Measurements from ENCODE around the gene DHX40. TPM values are rescaled to one million over a fixed set of nuclear protein-coding genes. Genes with fewer than 3 reads are reported as not detected.
A peak's percentile ranks its signal among the peaks of the same experiment; 100 is the strongest.

Gene DHX40
- total and polyA plus RNA-seq, 4 experiments from 2014 or later = 19.9 to 29.9 (median 26.3) TPM

DNA sequence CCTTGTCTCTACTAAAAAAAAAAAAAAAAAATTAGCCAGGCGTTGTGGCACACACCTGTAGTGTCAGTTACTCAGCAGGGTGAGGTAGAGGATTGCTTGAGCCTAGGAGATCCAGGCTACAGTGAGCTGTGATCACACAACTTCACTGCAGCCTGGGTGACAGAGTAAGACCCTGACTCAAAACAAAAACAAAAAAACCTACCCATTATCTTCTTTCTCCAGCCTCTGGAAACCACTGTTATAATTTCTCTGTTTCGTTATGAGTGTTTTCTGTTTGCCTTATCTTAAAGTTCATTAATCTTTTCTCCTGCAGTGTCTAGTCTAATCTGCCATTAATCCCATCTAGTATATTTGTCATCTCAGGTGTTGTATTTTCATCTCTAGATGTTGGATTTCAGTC is 35.7 kb downstream of the DHX40 start:
- CTCF ChIA-PET (ENCODE audit: partially characterized antibody) = no interaction called here
- Histone ChIP-seq H3K4me1 (ENCODE audit: insufficient read depth, low read length) (no peaks in the 10 kb centered on the region), H3K4me3 (ENCODE audit: low read length in 2 of 2) (no peak overlapping the region), H3K36me3 (ENCODE audit: insufficient read depth, low read length) (peaks cover 5% of the 10 kb centered on the region), H3K27ac (ENCODE audit: low read depth, low read length) (no peak overlapping the region), H3K27me3 (ENCODE audit: insufficient read depth, low read length) (no peaks in the 10 kb centered on the region), H3K9me3 (ENCODE audit: control insufficient read depth in 1 of 2, low read length in 2 of 2) (no peaks in the 10 kb centered on the region)
- peaks cover 44 to 46% of the 10 kb centered on the region in 2 donors for H3K36me3 Mint-ChIP-seq
- no peak overlapping the region for H3K4me3 Mint-ChIP-seq
- peak overlapping the region in 2 of 7 donors; percentile 43 to 54 for H3K27ac Mint-ChIP-seq
- no peaks in the 10 kb centered on the region for H3K9me3 Mint-ChIP-seq
- POLR2A ChIA-PET (ENCODE audit: partially characterized antibody) = interaction anchor here (1.4 kb wide), 1 partner anchor 18 kb away, joined by 3 read pairs; no protein-coding TSS in a partner anchor
- no peaks in the 10 kb centered on the region for H3K27me3 Mint-ChIP-seq
- no peak for DNase-seq
- intact Hi-C loops (cut with micrococcal nuclease) = no loop called here
- H3K4me1 Mint-ChIP-seq = peaks cover 0 to 4% (median 0%) of the 10 kb centered on the region in 4 donors

DNA sequence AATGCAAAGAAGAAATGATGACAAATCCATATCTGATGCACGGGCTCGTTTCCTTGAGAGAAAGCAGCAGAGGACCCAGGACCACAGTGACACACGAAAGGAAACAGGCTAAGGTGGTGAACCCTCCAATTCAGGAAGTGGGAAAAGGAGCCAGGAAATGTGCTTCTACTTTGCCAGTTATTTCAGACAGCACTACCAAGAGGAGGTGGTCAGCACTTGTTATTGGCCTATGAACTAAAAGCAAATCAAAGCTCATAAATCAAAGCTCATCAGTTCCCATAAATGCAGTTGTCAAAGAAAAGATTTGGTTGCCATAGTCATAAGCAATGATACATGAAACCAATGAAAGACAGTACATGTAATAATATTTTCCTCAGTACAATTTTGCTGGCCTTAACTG is 41.7 kb downstream of the DHX40 start:
- Histone ChIP-seq H3K9me3 (ENCODE audit: control insufficient read depth in 1 of 2, low read length in 2 of 2) (no peaks in the 10 kb centered on the region), H3K4me3 (ENCODE audit: low read length in 2 of 2) (no peak overlapping the region), H3K27me3 (ENCODE audit: insufficient read depth, low read length) (no peaks in the 10 kb centered on the region), H3K4me1 (ENCODE audit: insufficient read depth, low read length) (no peaks in the 10 kb centered on the region), H3K27ac (ENCODE audit: low read depth, low read length) (no peak overlapping the region), H3K36me3 (ENCODE audit: insufficient read depth, low read length) (peaks cover 14% of the 10 kb centered on the region)
- H3K36me3 Mint-ChIP-seq = peaks cover 53 to 62% of the 10 kb centered on the region in 2 donors
- POLR2A ChIA-PET (ENCODE audit: partially characterized antibody) = no interaction called here
- CTCF ChIA-PET (ENCODE audit: partially characterized antibody) = interaction anchor here (0.8 to 1.4 kb wide), 3 partner anchors 30 to 293 kb away, joined by 3 to 6 read pairs (median 3); no protein-coding TSS in a partner anchor
- no peak overlapping the region for H3K4me3 Mint-ChIP-seq
- H3K9me3 Mint-ChIP-seq = no peaks in the 10 kb centered on the region
- no peaks in the 10 kb centered on the region for H3K27me3 Mint-ChIP-seq
- DNase-seq = no peak
- intact Hi-C loops (cut with micrococcal nuclease) = no loop called here
- peak overlapping the region in 2 of 7 donors; percentile 21 to 41 for H3K27ac Mint-ChIP-seq
- peaks cover 0 to 4% (median 0%) of the 10 kb centered on the region in 4 donors for H3K4me1 Mint-ChIP-seq

GRCh38 chr17:59607817-59608403 is 42.5 kb downstream of the DHX40 start:
- intact Hi-C loops (cut with micrococcal nuclease) = no loop called here
- CTCF ChIA-PET (ENCODE audit: partially characterized antibody) = interaction anchor here (0.8 to 1.4 kb wide), 2 partner anchors 34 to 294 kb away, joined by 3 to 6 read pairs; no protein-coding TSS in a partner anchor
- peaks cover 0 to 1% (median 0%) of the 10 kb centered on the region in 4 donors for H3K4me1 Mint-ChIP-seq
- peaks cover 45 to 56% of the 10 kb centered on the region in 2 donors for H3K36me3 Mint-ChIP-seq
- Histone ChIP-seq H3K4me1 (ENCODE audit: insufficient read depth, low read length) (no peaks in the 10 kb centered on the region), H3K27ac (ENCODE audit: low read depth, low read length) (no peak overlapping the region), H3K9me3 (ENCODE audit: control insufficient read depth in 1 of 2, low read length in 2 of 2) (no peaks in the 10 kb centered on the region), H3K36me3 (ENCODE audit: insufficient read depth, low read length) (peaks cover 14% of the 10 kb centered on the region), H3K27me3 (ENCODE audit: insufficient read depth, low read length) (no peaks in the 10 kb centered on the region), H3K4me3 (ENCODE audit: low read length in 2 of 2) (no peak overlapping the region)
- no peak overlapping the region for H3K27ac Mint-ChIP-seq
- no peaks in the 10 kb centered on the region for H3K9me3 Mint-ChIP-seq
- DNase-seq = peak in 3 of 5 donors; percentile 7 to 50 (median 11)
- POLR2A ChIA-PET (ENCODE audit: partially characterized antibody) = interaction anchor here (1.1 kb wide), 1 partner anchor 11 kb away, joined by 3 read pairs; no protein-coding TSS in a partner anchor
- H3K4me3 Mint-ChIP-seq = no peak overlapping the region
- no peaks in the 10 kb centered on the region for H3K27me3 Mint-ChIP-seq

GRCh38 chr17:59611503-59611902 is 46.1 kb downstream of the DHX40 start:
- POLR2A ChIA-PET (ENCODE audit: partially characterized antibody) = interaction anchor here (1.3 kb wide), 2 partner anchors 9 to 241 kb away, joined by 3 to 4 read pairs; no protein-coding TSS in a partner anchor

DNA sequence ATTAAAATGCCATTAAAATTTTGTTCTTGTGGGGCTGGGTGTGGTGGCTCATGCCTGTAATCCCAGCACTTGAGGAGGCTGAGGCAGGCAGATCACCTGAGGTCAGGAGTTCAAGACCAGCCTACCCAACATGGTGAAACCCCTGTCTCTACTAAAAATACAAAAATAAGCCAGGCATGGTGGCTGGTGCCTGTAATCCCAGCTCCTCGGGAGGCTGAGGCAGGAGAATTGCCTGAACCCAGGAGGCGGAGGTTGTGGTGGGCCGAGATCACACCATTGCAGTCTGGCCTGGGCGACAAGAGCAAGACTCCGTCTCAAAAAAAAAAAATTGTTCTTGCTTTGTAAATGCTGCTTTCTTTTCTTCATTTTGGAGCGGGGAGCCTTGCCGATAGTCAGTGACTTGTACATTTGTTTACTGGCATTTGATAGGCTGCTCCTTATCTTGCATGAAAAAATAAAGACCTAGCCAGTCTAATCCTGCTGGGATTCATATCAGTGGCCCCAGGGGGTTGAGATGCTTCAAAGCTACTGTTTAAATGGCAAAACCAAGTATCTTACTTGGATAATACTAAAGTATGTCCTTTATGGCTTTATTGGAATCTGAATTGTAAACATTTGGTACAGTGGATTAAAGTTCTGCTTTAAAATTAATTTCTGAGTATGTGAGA is 51.0 kb downstream of the DHX40 start:
- Mint-ChIP-seq H3K4me3 (no peak overlapping the region), H3K27me3 (no peaks in the 10 kb centered on the region), H3K9me3 (peaks cover 0 to 5% (median 0%) of the 10 kb centered on the region in 8 donors), H3K27ac (peak overlapping the region in 4 of 7 donors; percentile 19 to 99 (median 62)), H3K4me1 (peaks cover 10 to 38% (median 20%) of the 10 kb centered on the region in 4 donors), H3K36me3 (peaks cover 0 to 24% of the 10 kb centered on the region in 2 donors)
- ChIA-PET CTCF (ENCODE audit: partially characterized antibody) (no interaction called here), POLR2A (ENCODE audit: partially characterized antibody) (interaction anchor here (4.7 kb wide), 1 partner anchor 92 kb away, joined by 34 read pairs; the partner anchor contains the start of genes PTRH2 and VMP1)
- Histone ChIP-seq H3K9me3 (ENCODE audit: control insufficient read depth in 1 of 2, low read length in 2 of 2) (no peaks in the 10 kb centered on the region), H3K4me1 (ENCODE audit: insufficient read depth, low read length) (peaks cover 18% of the 10 kb centered on the region), H3K4me3 (ENCODE audit: low read length in 2 of 2) (no peak overlapping the region), H3K36me3 (ENCODE audit: insufficient read depth, low read length) (no peaks in the 10 kb centered on the region), H3K27me3 (ENCODE audit: insufficient read depth, low read length) (no peaks in the 10 kb centered on the region), H3K27ac (ENCODE audit: low read depth, low read length) (no peak overlapping the region)
- DNase-seq = no peak
- intact Hi-C loops (cut with micrococcal nuclease) = loop anchor here (5.0 kb wide), 1 partner anchor 1099 kb away; no protein-coding TSS in a partner anchor

More at GRCh38 chr17:59611503-59611902, 46.1 kb downstream of the DHX40 start:
- Mint-ChIP-seq H3K4me1 (no peaks in the 10 kb centered on the region), H3K9me3 (no peaks in the 10 kb centered on the region), H3K27me3 (no peaks in the 10 kb centered on the region), H3K36me3 (peaks cover 23 to 28% of the 10 kb centered on the region in 2 donors), H3K27ac (no peak overlapping the region), H3K4me3 (no peak overlapping the region)
- H3K4me3 ChIP-seq (ENCODE audit: low read length in 2 of 2) = no peak overlapping the region
- no peak for DNase-seq
- H3K27me3 ChIP-seq (ENCODE audit: insufficient read depth, low read length) = no peaks in the 10 kb centered on the region
- CTCF ChIA-PET (ENCODE audit: partially characterized antibody) = no interaction called here
- H3K36me3 ChIP-seq (ENCODE audit: insufficient read depth, low read length) = peaks cover 9% of the 10 kb centered on the region
- intact Hi-C loops (cut with micrococcal nuclease) = no loop called here
- no peaks in the 10 kb centered on the region for H3K4me1 ChIP-seq (ENCODE audit: insufficient read depth, low read length)
- H3K27ac ChIP-seq (ENCODE audit: low read depth, low read length) = no peak overlapping the region
- no peaks in the 10 kb centered on the region for H3K9me3 ChIP-seq (ENCODE audit: control insufficient read depth in 1 of 2, low read length in 2 of 2)

- Mint-ChIP-seq H3K27me3 (no peaks in the 10 kb centered on the region), H3K4me1 (peaks cover 13 to 47% (median 27%) of the 10 kb centered on the region in 4 donors), H3K36me3 (peaks cover 0 to 26% of the 10 kb centered on the region in 2 donors), H3K4me3 (peak overlapping the region in 2 of 8 donors; percentile 12 to 97), H3K27ac (peak overlapping the region in 4 of 7 donors; percentile 50 to 99 (median 72)), H3K9me3 (peaks cover 0 to 5% (median 0%) of the 10 kb centered on the region in 8 donors)
- no peak for DNase-seq
- H3K4me1 ChIP-seq (ENCODE audit: insufficient read depth, low read length) = peaks cover 26% of the 10 kb centered on the region
- H3K4me3 ChIP-seq (ENCODE audit: low read length in 2 of 2) = no peak overlapping the region
- no peak overlapping the region for H3K27ac ChIP-seq (ENCODE audit: low read depth, low read length)
- CTCF ChIA-PET (ENCODE audit: partially characterized antibody) = interaction anchor here (0.9 kb wide), 1 partner anchor 96 kb away, joined by 3 read pairs; no protein-coding TSS in a partner anchor
- no peaks in the 10 kb centered on the region for H3K9me3 ChIP-seq (ENCODE audit: control insufficient read depth in 1 of 2, low read length in 2 of 2)
- POLR2A ChIA-PET (ENCODE audit: partially characterized antibody) = interaction anchor here (1.0 to 4.7 kb wide), 4 partner anchors 52 to 1060 kb away, joined by 3 to 62 read pairs (median 20); partner anchors contain the start of genes BCAS3, DHX40, PTRH2 and RPS6KB1
- no peaks in the 10 kb centered on the region for H3K36me3 ChIP-seq (ENCODE audit: insufficient read depth, low read length)
- H3K27me3 ChIP-seq (ENCODE audit: insufficient read depth, low read length) = no peaks in the 10 kb centered on the region
- intact Hi-C loops (cut with micrococcal nuclease) = loop anchor here (5.0 kb wide), 1 partner anchor 1100 kb away; no protein-coding TSS in a partner anchor
Observed at GRCh38 chr17:59617156-59617732, 51.8 kb downstream of the DHX40 start.
